HS-27A (cell line): ENCODE data around the gene PSMA8.
"Not testable (repeated sequence)": the region's sequence is repeated elsewhere in the genome, so short reads cannot be mapped to it uniquely, and the experiment has no call there.

Source experiments
- DNase-seq: peaks from one replicate; pipeline ENCODE4 v3.0.0-alpha.2; 2012; ENCODE audit warnings: low read depth, missing footprints

Gene PSMA8

GRCh38 chr18:26237363-26237762 is 103.7 kb downstream of the PSMA8 start:
- not testable (repeated sequence) for DNase-seq

- DNase-seq: not testable (repeated sequence)
Measured at GRCh38 chr18:26238718-26239117, 105.0 kb downstream of the PSMA8 start.

- not testable (repeated sequence) for DNase-seq
Measured at GRCh38 chr18:26242392-26242791, 108.7 kb downstream of the PSMA8 start.
